GM18868 (cell line): ENCODE data around the gene ARHGAP28.

Experiments
- ATAC-seq: cut with Tn5 transposase; IDR thresholded peaks from one replicate; pipeline ENCODE4 v1.9.1; 2021; ENCODE audit warnings: mild to moderate bottlenecking, moderate library complexity; ENCODE audit not compliant: unreplicated experiment

The ARHGAP28 gene

DNA sequence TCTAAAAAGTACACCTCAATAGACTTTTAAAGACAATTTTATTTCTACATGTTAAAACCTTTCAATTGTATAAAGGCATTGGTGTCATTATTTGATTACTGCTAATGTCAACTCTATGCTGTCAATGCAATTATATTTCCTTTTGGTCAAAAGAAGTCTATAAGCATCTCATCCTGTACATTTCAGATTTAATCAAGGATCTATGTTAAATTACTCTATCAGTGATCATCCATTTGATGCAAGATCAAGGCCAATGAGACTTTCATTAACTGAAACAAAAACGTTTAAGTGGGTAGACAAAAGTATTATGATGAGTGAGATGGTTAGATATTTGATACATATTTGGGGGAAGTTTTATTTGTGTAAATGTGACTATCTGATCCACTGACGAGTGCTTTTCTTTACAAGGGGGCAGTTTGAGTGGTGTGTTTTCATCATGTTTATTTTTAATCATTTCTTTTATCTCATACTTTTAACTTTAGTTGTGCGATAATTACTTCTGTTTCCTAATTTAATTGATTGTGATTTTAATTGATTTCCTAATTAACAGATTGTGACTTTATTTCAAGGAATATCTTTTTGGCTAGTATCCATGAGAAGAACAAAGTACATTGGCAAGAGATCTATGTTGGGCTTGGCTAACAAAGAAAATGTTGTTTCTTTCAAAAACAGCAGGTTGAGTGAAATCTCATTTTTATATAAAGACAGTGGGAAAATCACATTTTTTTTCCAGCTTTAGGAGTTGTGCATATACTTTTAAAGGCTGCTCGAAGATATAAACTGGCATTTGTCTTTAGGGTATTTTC, 1.1 kb downstream of the ARHGAP28 start:
- no peak for ATAC-seq

DNA sequence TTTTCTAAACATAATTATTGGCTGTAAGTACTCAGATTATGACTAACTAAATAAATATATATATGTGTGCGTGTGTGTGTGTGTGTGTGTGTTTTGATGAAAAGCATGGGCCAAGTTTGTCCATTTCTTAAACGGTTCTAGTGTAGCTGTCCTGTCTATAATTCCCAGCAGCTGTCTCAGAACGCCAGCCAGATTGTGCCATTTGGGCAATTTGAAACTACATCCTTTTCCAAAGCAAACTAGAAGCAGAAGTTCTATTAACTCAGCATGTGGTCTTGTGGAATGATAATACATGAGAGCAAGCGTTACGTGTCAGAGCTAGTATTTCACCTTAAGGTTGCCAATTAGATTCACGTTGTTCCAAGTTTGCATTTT, 1.7 kb downstream of the ARHGAP28 start:
- ATAC-seq = no peak

GRCh38 chr18:6732952-6733351, 3.4 kb downstream of the ARHGAP28 start:
- no peak for ATAC-seq

- ATAC-seq = no peak
Measured at GRCh38 chr18:6733758-6734157, 4.2 kb downstream of the ARHGAP28 start.

DNA sequence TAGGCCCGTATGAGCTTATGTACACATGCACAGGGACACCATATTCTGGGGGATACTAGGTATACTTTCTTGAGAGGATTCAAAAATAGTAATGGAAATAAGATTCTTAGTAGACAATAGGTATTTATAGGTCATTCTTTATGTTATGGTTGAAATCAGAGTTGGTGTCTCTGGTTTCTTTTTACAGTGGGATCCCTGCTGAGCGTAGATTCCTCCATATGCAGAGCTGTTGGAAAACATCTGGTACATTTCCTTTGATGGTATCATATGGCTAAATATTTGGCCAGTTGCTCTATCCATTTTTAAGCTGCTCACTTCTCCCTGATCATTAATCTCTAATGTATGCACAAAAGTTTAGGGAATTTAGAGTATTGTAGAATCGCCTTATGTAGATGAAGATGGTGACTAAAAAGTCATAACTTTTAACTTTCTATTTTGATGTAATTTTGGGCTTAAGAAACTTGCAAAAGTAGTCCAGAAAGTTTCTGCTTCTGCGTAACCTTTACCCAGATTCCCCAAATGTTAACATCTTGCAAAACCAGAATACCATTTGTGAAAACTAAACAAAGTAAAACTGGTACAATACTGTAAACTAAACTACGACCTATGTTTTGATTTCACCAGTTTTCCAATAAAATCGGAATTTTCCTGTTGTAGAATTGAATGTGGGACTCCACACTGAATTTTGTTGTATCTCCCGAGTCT, 5.4 kb downstream of the ARHGAP28 start:
- ATAC-seq = no peak

- no peak for ATAC-seq
Measured at GRCh38 chr18:6737833-6738232, 8.3 kb downstream of the ARHGAP28 start.

- ATAC-seq = no peak
Measured at GRCh38 chr18:6738622-6739021, 9.1 kb downstream of the ARHGAP28 start.

DNA sequence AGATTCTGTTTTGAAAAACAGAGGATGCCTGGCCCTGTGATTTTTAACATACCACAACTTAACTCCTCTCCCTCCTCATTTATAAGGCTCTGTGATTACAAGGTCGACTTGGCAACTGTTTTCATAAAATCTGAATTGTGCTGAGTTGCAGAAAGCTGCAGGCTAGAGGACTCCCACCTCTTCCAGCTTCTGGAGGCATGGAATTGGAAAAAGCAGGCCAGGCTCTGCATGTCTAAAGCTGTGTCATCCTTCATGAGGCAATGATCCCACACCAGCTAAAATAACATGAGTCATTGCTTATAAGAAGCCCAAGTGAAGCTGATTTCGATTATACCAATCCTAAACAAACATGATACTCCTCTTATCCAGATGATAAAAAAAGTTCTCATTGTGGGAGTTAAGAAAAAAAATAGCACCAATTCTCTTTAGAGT, 11.7 kb downstream of the ARHGAP28 start:
- ATAC-seq = no peak

DNA sequence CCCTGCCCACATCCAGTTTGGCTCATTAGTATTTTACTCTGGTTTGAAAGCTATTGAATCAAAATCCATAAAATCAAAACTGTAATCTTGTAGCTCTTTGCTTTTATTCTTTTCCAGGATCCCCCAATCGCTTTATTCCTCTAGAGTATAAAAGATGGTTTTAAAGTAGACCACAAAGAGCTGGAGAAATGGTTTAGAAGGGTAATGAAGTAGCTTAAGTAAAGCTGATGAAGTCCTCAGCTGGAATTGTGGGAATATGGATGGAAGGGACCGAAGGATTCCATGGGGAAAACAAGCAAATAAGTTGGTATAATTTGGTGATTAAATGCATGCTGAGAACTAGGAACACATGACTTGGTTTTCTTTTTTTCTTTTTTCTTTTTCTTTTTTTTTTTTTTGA, 12.3 kb downstream of the ARHGAP28 start:
- no peak for ATAC-seq

- no peak for ATAC-seq
Measured at GRCh38 chr18:6743999-6744398, 14.5 kb downstream of the ARHGAP28 start.

DNA sequence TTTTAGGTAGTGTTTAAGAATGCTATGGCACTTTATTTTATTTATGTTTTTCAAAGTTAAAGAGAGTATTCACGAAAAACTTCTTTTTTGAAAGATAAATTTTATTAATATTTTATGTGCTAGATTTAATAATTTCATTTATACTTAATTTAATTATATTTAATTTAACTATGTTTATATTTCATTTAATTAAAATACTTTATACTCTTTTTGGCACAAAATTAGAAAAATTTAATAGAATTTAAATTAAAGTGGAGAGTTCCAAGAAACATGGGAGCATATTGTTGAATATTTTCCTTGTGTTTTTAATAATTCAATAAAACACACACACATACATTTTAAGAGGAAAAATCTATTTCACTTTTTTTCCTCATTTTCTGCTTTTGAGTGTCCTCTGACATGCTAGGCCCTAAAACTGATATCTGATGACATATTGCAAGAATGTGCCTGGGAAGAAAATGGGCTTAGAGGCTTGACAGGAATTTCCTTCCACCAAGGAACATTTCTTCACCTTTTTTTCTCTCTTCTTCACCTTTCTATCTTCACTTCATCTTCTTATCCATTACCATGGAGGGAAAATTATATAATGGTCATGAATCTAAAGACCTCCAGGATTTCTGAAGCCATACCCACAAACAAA, 15.4 kb downstream of the ARHGAP28 start:
- no peak for ATAC-seq

GRCh38 chr18:6745504-6746031, 16.1 kb downstream of the ARHGAP28 start:
- ATAC-seq = no peak

DNA sequence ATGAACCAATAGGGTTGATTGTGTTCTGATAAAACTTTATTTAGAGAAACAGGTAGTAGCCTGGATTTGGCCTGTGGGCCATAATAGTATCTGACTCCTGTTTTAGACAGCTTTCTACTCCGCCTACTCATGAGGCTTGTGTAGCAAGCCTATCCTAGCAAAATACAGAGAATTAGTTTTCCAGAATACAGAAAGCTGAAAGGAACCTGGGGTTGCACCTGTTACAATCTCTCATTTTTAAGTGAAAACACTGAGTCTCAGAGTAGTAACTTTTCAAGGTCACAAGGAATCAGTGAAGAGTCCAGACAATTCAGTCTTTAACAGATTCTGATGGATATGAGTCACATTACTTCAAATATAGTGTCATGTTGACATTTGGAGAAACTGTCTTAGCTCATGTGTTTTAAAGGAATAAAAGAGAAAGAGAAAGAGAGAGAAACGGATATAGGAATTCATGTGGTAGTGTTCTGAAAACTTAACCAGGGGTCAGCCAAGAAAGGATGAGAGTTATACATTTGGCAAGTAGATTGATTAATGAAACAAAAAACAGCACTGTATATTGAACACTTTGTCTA, 17.0 kb downstream of the ARHGAP28 start:
- no peak for ATAC-seq

DNA sequence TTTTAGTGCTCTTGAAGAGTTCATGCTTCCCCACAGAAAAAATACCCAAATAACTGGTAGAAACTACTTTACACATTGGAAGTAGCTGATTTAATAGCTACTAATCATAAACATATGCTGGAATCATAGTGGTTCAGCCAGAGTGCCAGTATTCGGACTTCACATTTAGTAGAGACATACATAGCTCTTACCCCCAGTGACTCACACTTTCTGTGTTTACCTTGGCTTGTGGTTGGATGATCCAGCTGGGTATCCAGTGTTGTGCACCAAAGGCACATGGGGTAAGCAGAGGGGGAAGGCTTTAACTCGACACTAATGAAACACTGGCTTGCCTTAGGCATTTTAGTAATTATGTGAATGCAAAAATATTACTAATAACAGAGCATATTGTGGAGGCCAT, 18.1 kb downstream of the ARHGAP28 start:
- ATAC-seq = no peak

DNA sequence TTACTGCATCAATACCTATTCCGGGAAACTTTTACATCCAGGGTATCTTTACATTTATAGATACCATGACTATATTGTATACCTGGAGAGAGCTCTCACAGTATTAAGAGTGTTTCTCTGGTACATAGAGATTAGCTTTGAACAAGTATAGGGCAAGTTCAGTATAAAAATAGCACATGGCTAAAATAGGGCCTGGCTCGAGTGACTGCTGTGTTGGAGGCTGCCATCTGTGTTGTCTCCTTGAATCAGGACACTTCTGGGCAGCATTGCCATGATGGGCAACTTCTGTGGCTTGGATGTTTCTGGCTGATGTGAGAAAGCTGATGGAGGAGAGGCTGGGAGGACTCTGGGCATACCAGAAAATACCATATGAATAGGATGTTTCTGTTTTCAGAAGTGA, 18.7 kb downstream of the ARHGAP28 start:
- no peak for ATAC-seq

DNA sequence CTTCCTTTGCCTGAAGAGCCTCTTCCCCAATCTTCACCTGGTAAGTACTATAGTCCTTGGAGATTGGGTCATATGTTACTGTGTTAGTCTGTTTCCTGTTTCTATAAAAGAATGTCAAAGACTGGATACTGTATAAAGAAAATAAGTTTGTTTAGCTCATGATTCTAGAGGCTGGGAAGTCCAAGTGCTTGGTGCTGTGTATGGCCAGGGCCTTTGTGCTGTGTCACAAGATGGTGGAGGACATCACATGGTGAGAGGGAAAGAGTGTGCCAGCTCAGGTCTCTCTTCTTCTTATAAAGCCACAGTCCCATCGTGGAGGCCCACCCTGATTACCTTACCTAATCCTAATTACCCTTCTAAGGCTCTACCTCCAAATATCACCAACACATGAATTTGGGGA, 20.9 kb downstream of the ARHGAP28 start:
- ATAC-seq = no peak

DNA sequence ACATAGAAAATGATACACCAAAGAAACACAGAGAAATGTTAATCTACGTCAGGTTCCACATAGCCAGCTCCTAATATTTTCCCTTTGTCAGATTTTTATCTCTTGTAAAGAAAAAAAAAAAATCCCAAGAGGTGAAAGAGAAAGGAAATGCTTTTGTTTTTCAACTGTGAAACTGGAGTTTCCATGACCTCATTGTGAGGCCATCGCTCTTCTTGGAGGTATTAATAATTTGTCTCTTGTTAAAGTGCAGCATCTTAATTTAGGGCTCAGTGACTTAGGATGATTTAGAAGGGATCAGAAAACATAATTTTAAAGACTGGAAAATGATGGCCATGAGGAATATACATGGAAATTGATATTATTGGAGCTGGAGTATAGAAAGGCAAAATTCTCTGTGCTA, 21.7 kb downstream of the ARHGAP28 start:
- ATAC-seq = no peak

- ATAC-seq = no peak
Measured at GRCh38 chr18:6752202-6752860, 22.8 kb downstream of the ARHGAP28 start.

DNA sequence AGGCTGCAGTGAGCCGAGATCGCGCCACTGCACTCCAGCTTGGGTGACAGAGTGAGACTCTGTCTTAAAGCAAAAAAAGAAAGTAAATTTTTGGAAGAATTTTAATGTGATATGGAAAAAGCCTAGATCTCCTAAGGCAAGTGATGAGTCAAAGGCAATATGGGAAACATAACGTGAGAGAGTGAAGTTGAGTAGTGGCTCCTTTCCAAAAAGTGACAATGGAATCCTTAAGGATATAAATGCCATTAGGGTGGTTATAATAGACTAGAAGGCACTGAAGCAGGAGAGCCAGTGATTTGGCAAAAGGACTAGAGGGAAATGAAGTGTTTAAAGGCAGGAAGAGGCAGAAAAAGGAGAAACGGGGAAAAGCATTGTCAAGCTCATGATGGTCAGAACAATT, 25.6 kb downstream of the ARHGAP28 start:
- no peak for ATAC-seq

DNA sequence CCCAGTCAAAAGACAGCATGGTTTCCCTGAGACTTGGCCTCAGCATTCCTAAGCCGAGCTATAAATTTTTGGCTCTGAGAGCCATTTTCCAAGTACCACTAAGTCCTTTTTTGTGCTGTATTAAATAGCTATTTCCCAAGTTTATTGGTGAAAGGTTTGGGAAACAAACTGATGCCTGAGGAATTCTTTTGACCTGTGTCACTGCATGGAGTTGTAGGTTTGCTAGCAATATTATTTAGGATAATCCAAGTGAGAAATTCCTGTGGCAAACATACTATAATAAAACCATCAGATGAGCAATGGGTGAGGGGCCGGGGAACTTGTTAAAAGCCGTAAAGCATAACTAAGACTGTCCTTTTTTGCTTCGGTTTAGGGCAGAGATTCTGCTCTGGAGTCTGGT, 28.4 kb downstream of the ARHGAP28 start:
- ATAC-seq = no peak

GRCh38 chr18:6759579-6759978, 30.1 kb downstream of the ARHGAP28 start:
- no peak for ATAC-seq
